Activated CD8-positive, alpha-beta T cell treated with anti-CD3 and anti-CD28 coated beads, Interleukin-2, amount 10 ng/mL, durations not matched to agents 7 days and 5 days (primary cell): ENCODE measurements around the gene FAHD2A. TPM values are rescaled to one million over a fixed set of nuclear protein-coding genes. Genes with fewer than 3 reads are reported as not detected.

Experiments
- ATAC-seq: fragments of 150-1000 bp; cut with Tn5 transposase; one replicate; pipeline ENCODE4 v1.10.0; 2021; ENCODE audit warnings: moderate library complexity
- CTCF ChIA-PET: fragments of 350-600 bp; sonication (Branson Sonifier 250); formaldehyde crosslinking; loops from one replicate; lab custom pipeline; 2021; ENCODE audit warnings: antibody characterized with exemption; lab: Charles Lee
- POLR2A ChIA-PET: fragments of 350-600 bp; sonication (Branson Sonifier 250); formaldehyde crosslinking; loops from one replicate; lab custom pipeline; 2021; ENCODE audit warnings: antibody characterized with exemption; lab: Charles Lee
- DNase-seq: peaks from one replicate; pipeline ENCODE4 v3.0.0-alpha.2; 2020
- H3K27ac Mint-ChIP-seq: one replicate; pipeline ENCODE4 v1.8.0; 2021; ENCODE audit warnings: mild to moderate bottlenecking, mixed read lengths
- H3K27me3 Mint-ChIP-seq: one replicate; pipeline ENCODE4 v1.8.0; 2021; ENCODE audit warnings: low read depth, mixed read lengths
- H3K36me3 Mint-ChIP-seq: one replicate; pipeline ENCODE4 v1.8.0; 2021; ENCODE audit warnings: low read depth, mixed read lengths
- H3K4me1 Mint-ChIP-seq: one replicate; pipeline ENCODE4 v1.8.0; 2021; ENCODE audit warnings: low read depth, mixed read lengths
- H3K4me3 Mint-ChIP-seq: one replicate; pipeline ENCODE4 v1.8.0; 2021; ENCODE audit warnings: mild to moderate bottlenecking, mixed read lengths
- H3K9me3 Mint-ChIP-seq: one replicate; pipeline ENCODE4 v1.8.0; 2022; ENCODE audit warnings: mixed read lengths; ENCODE audit not compliant: insufficient read depth
- total RNA-seq, 2 experiments: library from RNA; stranded (reverse); gene quantifications; one replicate each; pipeline ENCODE4 v1.2.3, GENCODE V29; 2021

The FAHD2A gene
- total RNA-seq, 2 experiments from 2014 or later, result 29.2 to 30.5 TPM

GRCh38 chr2:95361216-95361980 is 41.1 kb upstream of the FAHD2A start:
- no peak for ATAC-seq
- ChIA-PET POLR2A (no interaction called here), CTCF (no interaction called here)
- Mint-ChIP-seq H3K4me3 (no peak overlapping the region), H3K9me3 (no peaks in the 10 kb centered on the region), H3K4me1 (no peaks in the 10 kb centered on the region), H3K27ac (no peak overlapping the region), H3K36me3 (no peaks in the 10 kb centered on the region), H3K27me3 (peaks cover 12% of the 10 kb centered on the region)
- DNase-seq, result no peak

- DNase-seq, result no peak
- Mint-ChIP-seq H3K27ac (no peak overlapping the region), H3K4me1 (no peaks in the 10 kb centered on the region), H3K36me3 (no peaks in the 10 kb centered on the region), H3K4me3 (no peak overlapping the region), H3K27me3 (peaks cover 15% of the 10 kb centered on the region), H3K9me3 (no peaks in the 10 kb centered on the region)
- no peak for ATAC-seq
- CTCF ChIA-PET, result no interaction called here
- POLR2A ChIA-PET, result no interaction called here
Observed at GRCh38 chr2:95362486-95362885, 40.0 kb upstream of the FAHD2A start.

GRCh38 chr2:95366514-95366913 is 36.0 kb upstream of the FAHD2A start:
- DNase-seq, result no peak
- POLR2A ChIA-PET, result no interaction called here
- H3K27me3 Mint-ChIP-seq, result peaks cover 15% of the 10 kb centered on the region
- H3K4me1 Mint-ChIP-seq, result no peaks in the 10 kb centered on the region
- CTCF ChIA-PET, result no interaction called here
- no peak overlapping the region for H3K27ac Mint-ChIP-seq
- no peaks in the 10 kb centered on the region for H3K36me3 Mint-ChIP-seq
- H3K4me3 Mint-ChIP-seq, result no peak overlapping the region
- no peaks in the 10 kb centered on the region for H3K9me3 Mint-ChIP-seq
- no peak for ATAC-seq

- peaks cover 14% of the 10 kb centered on the region for H3K27me3 Mint-ChIP-seq
- H3K9me3 Mint-ChIP-seq, result no peaks in the 10 kb centered on the region
- H3K4me1 Mint-ChIP-seq, result peaks cover 7% of the 10 kb centered on the region
- H3K27ac Mint-ChIP-seq, result no peak overlapping the region
- H3K4me3 Mint-ChIP-seq, result no peak overlapping the region
- CTCF ChIA-PET, result no interaction called here
- POLR2A ChIA-PET, result no interaction called here
- DNase-seq (no peak), ATAC-seq (no peak)
- no peaks in the 10 kb centered on the region for H3K36me3 Mint-ChIP-seq
Observed at GRCh38 chr2:95372216-95372829, 30.2 kb upstream of the FAHD2A start.

GRCh38 chr2:95372845-95373244 is 29.7 kb upstream of the FAHD2A start:
- Mint-ChIP-seq H3K27ac (no peak overlapping the region), H3K9me3 (no peaks in the 10 kb centered on the region), H3K36me3 (no peaks in the 10 kb centered on the region), H3K4me1 (peaks cover 7% of the 10 kb centered on the region), H3K27me3 (peaks cover 12% of the 10 kb centered on the region), H3K4me3 (no peak overlapping the region)
- CTCF ChIA-PET, result no interaction called here
- ATAC-seq (no peak), DNase-seq (no peak)
- POLR2A ChIA-PET, result no interaction called here

- ChIA-PET POLR2A (no interaction called here), CTCF (no interaction called here)
- no peak overlapping the region for H3K4me3 Mint-ChIP-seq
Observed at GRCh38 chr2:95374029-95374428, 28.5 kb upstream of the FAHD2A start.

GRCh38 chr2:95374451-95374920 is 28.0 kb upstream of the FAHD2A start:
- ChIA-PET POLR2A (no interaction called here), CTCF (no interaction called here)
- no peak for ATAC-seq
- Mint-ChIP-seq H3K4me1 (peaks cover 7% of the 10 kb centered on the region), H3K27me3 (peaks cover 6% of the 10 kb centered on the region), H3K27ac (no peak overlapping the region), H3K4me3 (no peak overlapping the region), H3K36me3 (no peaks in the 10 kb centered on the region), H3K9me3 (no peaks in the 10 kb centered on the region)
- no peak for DNase-seq

More at GRCh38 chr2:95374029-95374428, 28.5 kb upstream of the FAHD2A start:
- ATAC-seq, result no peak
- Mint-ChIP-seq H3K9me3 (no peaks in the 10 kb centered on the region), H3K4me1 (peaks cover 7% of the 10 kb centered on the region), H3K36me3 (no peaks in the 10 kb centered on the region), H3K27me3 (peaks cover 6% of the 10 kb centered on the region), H3K27ac (no peak overlapping the region)
- DNase-seq, result no peak

- ChIA-PET POLR2A (no interaction called here), CTCF (no interaction called here)
- peaks cover 7% of the 10 kb centered on the region for H3K4me1 Mint-ChIP-seq
- ATAC-seq, result no peak
- no peaks in the 10 kb centered on the region for H3K36me3 Mint-ChIP-seq
- H3K27me3 Mint-ChIP-seq, result peaks cover 6% of the 10 kb centered on the region
- DNase-seq, result no peak
- no peak overlapping the region for H3K4me3 Mint-ChIP-seq
- no peak overlapping the region for H3K27ac Mint-ChIP-seq
- H3K9me3 Mint-ChIP-seq, result no peaks in the 10 kb centered on the region
Observed at GRCh38 chr2:95374921-95375471, 27.5 kb upstream of the FAHD2A start.

- no peaks in the 10 kb centered on the region for H3K36me3 Mint-ChIP-seq
- no peaks in the 10 kb centered on the region for H3K9me3 Mint-ChIP-seq
- DNase-seq (no peak), ATAC-seq (no peak)
- H3K4me1 Mint-ChIP-seq, result peaks cover 7% of the 10 kb centered on the region
- H3K27ac Mint-ChIP-seq, result no peak overlapping the region
- ChIA-PET POLR2A (no interaction called here), CTCF (no interaction called here)
- no peak overlapping the region for H3K4me3 Mint-ChIP-seq
- peaks cover 6% of the 10 kb centered on the region for H3K27me3 Mint-ChIP-seq
Observed at GRCh38 chr2:95375532-95376150, 26.9 kb upstream of the FAHD2A start.

- no peak for ATAC-seq
- H3K27me3 Mint-ChIP-seq, result peaks cover 6% of the 10 kb centered on the region
- no peak overlapping the region for H3K4me3 Mint-ChIP-seq
- H3K9me3 Mint-ChIP-seq, result no peaks in the 10 kb centered on the region
- no peaks in the 10 kb centered on the region for H3K36me3 Mint-ChIP-seq
- DNase-seq, result no peak
- H3K4me1 Mint-ChIP-seq, result peaks cover 7% of the 10 kb centered on the region
- ChIA-PET CTCF (no interaction called here), POLR2A (no interaction called here)
- H3K27ac Mint-ChIP-seq, result no peak overlapping the region
Observed at GRCh38 chr2:95376311-95377215, 25.9 kb upstream of the FAHD2A start.
